CD4-positive, alpha-beta T cell treated with Interferon alpha-2 for 1 hour (primary cell): ENCODE results near the gene OVCA2.

Experiments used
- DNase-seq, 2 donors: peaks; one replicate each; pipeline ENCODE4 v3.0.0-alpha.2; 2020 to 2022

OVCA2 gene

DNA sequence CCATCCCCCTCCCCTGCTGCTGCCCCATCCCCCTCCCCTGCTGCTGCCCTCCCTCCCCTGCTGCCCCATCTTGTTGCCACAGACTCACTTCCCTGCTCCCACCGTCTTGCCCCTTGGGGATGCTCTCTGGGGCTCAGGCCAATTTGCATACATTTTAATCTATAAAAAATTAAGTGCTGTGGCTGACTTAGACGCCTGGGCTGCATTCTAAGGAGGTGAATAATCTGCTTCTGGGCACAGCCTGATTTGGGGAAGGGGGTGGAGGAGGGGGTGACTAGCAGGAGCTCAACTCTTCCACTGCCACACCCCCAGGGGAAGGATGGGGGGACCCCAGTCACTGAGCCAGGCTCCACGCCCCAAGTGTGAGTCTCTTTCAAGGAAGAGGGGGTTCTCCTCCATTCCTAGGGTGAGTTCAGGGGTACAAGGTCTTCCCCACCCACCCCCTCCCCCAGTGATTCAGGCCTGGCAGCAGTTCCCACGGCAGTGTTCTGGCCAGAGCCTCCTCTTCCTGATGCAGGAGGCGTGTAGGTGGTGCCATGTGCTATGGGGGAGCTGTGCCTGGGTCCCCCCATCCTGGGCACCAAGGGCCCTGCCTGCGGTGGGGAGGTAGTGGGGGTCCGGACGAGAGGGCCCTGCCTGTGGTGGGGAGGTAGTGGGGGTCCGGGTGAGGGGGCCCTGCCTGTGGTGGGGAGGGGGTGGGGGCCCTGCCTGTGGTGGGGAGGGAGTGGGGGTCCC lies 6.8 kb upstream of the OVCA2 start:
- DNase-seq, result no peak

- DNase-seq, result no peak
Observed at GRCh38 chr17:2035541-2036488, 6.0 kb upstream of the OVCA2 start.

DNA sequence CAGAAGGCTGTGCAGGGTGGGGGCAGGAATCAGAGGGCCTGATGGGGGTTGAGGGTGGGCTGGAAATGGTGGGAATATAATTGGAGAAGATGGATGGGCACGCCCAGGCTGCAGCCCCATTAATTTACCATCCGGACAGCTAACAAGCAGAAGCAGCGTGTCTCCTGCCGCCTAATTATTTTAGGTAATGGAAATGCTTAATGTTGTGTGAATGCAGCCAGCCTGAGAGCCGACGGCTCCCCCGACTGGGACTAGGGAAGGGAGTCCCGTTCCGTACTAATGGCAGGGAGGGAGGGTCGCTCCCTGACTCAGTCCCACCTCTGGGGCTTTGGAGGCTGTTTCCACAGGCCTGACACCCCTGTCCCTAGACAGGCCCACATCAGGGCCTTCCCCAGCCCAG lies 4.7 kb upstream of the OVCA2 start:
- no peak for DNase-seq

DNA sequence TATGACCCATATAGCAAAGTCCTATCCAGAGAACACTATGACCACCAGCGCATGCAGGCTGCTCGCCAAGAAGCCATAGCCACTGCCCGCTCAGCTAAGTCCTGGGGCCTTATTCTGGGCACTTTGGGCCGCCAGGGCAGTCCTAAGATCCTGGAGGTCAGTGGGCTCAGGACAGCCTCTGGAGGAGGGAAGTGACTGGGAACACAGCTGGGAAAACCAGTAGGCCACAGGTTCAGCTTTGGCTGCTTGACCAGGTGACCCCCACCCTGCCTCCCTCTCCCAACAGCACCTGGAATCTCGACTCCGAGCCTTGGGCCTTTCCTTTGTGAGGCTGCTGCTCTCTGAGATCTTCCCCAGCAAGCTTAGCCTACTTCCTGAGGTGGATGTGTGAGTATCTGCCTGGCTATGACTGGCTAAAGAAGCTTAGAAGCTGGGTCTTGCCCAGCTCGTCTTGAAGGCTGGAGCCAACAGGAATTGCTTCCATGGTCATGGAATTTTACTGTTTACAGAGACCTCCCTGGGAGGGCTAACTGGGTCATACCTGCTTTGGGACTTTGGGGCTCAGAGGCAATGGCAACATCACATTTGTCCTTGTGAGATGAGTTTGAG lies 1.5 kb upstream of the OVCA2 start:
- DNase-seq, result no peak

- DNase-seq, result no peak
Observed at GRCh38 chr17:2040942-2041560, 771 bp upstream of the OVCA2 start.

DNA sequence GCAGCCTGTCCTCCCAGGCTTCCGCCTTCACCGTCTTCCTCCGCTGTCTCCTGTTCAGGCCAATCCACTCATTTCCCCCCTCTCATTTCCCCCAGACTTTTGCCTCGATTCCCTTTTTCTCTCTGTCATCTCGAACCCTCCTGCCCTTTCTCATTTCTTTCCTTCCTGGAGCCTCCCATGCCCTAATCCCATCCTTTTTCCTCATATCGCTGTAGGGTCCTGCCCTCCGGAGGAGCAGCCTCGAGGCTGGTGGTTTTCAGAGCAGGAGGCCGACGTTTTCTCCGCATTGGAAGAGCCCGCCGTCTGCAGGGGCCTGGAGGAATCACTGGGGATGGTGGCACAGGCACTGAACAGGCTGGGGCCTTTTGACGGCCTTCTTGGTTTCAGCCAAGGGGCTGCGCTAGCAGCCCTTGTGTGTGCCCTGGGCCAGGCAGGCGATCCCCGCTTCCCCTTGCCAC lies 597 bp downstream of the OVCA2 start:
- no peak for DNase-seq

DNA sequence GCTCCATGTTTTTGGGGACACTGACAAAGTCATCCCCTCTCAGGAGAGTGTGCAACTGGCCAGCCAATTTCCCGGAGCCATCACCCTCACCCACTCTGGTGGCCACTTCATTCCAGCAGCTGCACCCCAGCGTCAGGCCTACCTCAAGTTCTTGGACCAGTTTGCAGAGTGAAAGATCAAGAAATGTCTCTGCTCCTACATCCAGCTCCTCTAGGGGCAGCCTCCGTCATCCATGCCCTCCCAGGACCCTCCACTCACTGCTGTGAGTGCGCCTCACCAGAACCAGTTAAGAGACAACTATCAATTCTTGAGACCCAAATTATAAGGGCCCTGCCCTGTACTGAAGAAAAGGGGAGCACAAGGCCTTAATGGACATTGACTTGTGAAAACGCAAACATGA lies 1.1 kb downstream of the OVCA2 start:
- no peak for DNase-seq

- no peak for DNase-seq
Observed at GRCh38 chr17:2043785-2044184, 2.0 kb downstream of the OVCA2 start.

- DNase-seq, result no peak
Observed at GRCh38 chr17:2044263-2044894, 2.6 kb downstream of the OVCA2 start.

GRCh38 chr17:2047590-2047989 lies 5.8 kb downstream of the OVCA2 start:
- no peak for DNase-seq

DNA sequence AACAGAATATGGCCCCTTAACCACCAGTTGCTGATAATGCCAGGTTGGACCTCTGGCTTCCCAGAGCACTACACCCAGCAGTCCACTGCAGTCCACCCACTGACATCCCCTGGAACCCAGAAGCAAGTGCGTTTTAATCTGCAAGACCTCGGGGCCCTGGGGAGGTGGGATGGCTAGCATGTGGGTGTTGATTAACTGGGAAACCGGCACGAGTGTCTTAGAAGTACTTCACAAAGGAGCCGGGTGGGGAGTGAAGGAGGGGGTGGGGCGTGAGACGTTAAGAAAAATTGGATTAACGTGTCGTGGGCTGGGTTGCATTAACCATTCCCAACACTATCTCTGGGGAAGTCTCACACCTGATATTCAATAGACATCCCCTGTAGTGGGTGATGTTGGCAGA lies 7.0 kb downstream of the OVCA2 start:
- DNase-seq, result no peak

GRCh38 chr17:2049333-2050299 lies 7.8 kb downstream of the OVCA2 start:
- peak; percentile 90 to 95 for DNase-seq

DNA sequence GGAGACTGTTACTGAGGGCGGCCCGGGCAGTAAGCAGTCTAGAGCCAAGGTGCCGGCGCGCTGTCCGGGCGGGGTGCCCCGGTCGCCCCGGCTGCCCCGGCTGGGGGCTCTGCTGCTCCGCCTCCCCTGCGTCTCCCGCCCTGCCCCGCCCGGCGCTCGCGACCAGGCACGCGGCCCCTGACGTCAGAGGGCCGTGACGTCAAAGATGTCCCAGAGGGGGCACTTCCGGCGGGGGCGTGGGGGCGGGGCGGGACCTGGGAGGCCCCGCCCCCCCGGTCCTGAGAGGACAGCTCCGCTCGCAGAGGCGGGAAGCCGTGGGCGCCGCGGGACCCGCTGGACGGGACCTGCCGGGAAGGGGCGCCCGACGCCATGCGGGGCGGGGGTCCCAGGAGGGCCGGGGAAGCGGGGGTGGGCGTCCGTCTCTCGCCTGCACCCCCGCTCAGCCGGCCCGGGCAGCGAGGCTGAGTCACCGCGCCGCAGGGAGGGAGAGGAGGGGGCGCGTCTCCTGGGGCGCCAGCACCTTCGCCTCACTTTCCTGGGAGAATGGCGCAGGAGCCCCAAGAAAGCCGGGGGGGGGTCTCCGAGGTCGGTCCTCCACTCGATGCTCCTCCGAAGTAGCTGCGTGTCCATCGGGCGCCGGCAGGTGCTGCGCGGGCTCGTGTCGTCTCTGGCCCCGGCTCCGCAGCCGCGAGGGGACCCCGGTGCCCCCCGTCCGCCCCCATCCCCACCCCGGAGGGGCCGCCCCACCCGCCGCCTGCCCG lies 8.7 kb downstream of the OVCA2 start:
- peak; percentile 70 to 85 for DNase-seq

DNA sequence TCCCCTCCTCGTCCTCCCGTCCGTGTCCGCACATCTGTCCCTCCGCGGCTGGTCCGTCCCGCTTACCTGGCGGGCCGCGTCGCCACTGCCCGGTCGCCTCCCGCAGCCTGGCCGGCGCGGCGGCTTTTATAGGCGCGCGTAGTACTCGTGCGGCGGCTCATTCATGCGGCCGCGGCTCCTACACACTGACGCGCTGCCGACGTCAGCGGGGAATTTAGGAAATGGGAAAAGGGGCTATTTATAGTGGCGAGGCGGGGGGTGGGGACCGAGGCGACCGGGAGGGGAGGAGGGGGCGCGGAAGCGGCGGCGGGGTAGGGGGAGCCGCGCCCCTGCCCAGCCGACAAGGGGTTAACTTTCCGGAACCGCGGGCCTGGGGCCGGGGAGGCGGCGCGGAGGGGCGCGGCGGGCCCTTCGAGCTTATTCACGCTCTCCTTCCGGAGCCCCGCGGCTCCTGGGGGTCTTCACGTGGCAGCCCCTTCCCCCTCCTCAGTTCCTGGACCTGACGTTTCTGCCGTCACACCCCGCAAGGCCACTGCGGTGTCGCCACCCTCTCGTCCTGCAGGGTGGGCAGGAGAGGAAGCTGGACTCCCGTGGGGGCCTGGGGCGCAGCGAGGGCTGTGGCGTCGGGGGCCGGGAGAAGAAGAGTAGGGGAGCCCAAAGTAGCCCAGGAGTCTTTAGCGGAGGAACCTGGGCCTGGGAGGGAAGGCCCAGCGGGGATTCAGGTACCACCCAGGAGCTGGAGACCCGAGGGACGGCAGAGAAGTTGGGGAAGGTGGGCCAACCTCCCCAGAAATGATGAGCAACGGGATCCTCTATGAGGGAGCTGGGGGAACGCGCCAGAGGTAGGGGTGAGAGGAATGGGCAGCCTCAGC lies 9.5 kb downstream of the OVCA2 start:
- peak in 1 of 2 donors; percentile 38 for DNase-seq

DNA sequence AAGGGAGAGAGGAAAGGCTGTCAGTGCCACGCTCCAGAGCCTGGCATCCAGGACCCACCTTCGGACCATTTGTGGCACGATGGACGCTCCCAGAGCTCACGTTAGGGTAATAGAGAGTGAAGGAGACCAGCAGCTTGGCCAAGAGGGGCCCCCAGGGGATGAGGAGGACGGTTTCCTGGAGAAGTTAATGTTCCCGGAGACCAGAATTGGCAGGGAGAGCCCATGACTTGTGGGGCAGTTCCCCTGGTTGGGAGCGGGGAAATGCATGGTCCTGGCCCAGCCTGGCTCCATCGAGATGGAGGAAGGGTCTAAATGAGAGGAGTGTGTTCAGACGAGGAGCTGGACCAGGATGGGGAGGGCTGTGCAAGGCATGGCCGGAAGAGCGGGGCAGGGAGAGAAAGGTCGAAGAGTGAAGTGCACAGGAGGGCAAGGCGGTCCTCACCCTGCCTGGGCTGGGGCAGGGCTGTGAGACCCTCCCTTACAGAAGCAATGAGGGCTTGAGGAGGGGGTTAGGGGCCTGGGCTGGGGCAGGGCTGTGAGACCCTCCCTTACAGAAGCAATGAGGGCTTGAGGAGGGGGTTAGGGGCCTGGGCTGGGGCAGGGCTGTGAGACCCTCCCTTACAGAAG lies 10.2 kb downstream of the OVCA2 start:
- no peak for DNase-seq

DNA sequence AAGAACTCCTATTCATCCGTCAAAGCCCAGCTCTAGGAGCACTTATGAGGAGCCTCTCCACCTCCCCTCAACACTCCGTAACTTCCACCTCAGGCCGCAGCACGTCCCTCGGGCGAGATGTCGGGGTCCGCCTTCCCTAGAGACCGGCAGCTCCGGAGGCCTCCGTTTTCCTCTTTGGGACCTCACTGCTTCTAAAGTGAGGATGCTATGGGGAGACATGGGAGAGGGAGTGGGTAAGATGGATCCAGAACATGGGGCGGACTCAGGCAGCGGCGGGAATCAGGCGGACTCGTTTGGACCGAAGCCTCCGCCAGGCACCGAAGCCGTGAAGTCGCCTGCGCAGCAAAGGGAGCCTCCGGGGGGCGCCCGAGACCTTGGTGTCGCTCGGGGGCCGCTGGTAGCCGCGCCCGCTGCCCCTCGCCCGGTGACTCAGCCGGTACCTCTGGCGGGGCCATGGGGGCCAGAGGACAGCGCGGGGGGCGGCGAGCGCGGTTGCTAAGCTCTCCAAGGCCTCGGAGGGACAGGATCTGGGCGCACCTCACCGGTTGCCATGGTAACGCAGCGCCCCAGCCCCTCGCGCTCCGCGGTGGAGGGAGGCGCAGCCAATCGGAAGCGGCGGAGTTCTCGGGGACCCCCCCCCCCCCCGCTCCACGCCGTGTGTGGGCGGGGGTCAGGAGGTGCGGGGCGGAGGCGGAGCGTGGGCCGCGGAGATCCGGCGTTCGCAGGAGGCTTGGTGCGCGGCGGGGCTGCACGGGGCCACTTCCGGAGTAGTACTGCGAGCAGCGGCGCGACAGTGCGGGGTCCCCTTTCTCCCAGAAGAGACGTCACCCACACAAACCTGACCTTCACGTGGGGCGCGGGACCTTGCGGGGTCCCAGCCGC lies 11.8 kb downstream of the OVCA2 start:
- peak; percentile 79 to 88 for DNase-seq

GRCh38 chr17:2054262-2054511 lies 12.4 kb downstream of the OVCA2 start:
- no peak for DNase-seq
